ENCODE data around the gene HOXD11.

Gene HOXD11

DNA sequence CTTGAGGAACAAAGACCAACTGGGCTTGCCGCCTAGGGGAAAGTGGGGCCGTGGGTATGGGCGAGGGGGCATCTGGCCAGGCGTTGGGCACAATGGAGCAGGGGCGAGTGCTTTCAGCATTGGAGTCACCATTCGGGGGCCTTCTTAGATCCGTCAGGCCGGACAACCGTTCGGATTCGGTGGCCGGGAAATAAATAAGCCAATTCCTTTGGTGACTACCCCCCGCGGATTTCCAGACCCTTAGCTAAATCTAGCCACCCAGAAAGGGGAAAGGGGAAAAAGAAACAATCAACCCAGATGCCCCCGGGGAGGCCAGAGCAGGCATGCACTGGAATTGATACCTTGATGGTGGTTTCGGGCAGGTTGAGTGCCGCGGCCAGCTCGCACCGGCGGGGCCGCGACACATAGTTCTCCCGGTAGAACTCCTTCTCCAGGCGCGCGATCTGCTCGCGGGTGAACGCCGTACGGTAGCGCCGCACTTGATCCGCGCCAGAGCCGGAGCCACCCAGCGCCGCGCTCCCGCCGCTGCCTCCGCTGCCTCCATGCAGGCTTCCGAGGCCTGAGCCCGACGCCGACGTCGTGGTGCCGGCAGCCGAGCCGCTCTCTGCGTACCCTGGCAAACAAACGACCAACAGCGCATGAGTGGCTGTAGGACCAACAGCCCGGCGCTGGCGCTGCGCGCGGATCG lies 25.1 kb upstream of the HOXD11 start:
- DNase-seq: no peak

DNA sequence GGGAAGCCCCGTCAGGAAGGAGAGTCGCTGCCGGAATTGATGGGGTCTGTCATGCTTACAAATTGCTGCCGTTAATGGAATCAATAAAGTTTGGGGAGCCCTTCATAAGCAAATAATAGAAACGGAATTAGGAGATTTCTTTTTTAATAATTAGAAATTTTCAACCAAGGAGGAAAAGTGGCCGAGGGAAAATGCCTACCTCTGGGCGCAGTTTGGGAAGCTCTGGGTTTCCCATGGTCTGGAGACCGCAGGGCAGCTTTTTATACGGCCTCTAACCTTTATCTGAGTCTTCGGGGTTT lies 24.6 kb upstream of the HOXD11 start:
- no peak for DNase-seq

DNA sequence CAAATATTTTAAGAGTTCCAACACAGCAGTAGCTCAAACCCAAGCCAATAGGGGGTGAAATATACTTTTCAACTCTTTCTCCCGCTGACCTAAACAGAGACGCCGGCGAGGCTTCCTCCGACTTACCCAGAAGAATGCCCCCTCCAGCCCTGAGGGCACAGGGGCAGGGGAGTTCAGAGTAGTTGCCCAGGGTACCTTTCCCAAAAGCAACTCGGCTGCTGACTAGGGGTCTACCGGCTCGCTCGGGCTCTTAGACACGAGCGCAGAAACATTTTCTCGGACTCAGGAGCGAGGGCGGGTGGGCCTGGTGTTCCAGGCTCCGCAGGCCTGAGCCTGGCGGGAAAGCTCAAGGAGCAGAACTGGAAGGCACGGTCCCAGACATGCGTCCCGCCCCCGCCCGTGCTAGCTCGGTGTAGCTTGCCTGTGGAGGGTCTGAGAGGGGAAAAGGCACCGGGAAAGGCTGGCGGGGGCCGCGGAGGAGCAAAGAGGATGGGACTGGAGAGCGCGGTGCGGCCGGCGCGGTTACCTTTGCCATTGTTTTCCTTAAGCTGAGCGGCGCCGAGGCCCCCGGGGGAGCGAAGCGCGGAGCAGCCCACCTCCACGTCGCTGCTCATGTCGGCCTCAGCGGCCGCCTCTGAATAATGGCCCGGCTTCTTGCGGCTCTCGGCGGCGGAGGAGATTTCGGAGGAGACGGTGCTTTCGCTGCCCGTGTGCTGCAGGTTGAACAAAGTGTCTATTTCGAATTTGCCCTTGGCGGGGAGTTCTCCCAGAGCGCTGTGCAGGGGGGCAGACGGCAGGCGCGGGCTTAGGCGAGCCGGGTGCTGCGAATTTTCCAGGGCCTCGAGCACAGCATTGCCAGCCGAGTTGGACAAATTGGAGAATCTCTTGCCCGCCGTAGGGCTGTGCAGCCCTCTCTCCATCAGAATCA lies 24.0 kb upstream of the HOXD11 start:
- DNase-seq: no peak

DNA sequence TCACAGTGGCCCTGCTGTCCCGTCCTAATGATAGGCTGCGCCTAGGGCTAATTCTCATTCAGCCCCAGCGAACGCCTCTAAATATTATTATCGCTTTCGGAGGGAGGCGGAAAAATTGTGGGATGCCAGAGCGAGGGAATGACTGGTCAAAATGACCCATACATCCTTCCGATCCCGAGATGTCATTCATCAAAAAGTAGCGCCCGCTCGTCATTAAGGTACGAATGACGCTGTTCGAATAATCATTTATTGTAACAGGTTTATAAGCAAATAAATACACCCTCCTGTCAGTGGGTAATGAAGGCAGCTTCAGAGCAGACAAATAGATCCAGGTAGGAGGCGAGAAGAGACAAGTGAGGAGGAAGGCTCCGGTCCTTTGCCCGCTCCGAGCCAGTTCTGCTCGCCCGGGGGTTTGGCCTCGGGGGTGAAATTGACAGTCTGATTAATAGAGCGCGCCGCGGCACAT lies 23.3 kb upstream of the HOXD11 start, which contains the start of gene EVX2:
EVX2 (minus strand) TSS at position 167 of the 466 bp plus-strand sequence. CDS start 186 bp downstream, outside the sequence.
- DNase-seq: no peak

DNA sequence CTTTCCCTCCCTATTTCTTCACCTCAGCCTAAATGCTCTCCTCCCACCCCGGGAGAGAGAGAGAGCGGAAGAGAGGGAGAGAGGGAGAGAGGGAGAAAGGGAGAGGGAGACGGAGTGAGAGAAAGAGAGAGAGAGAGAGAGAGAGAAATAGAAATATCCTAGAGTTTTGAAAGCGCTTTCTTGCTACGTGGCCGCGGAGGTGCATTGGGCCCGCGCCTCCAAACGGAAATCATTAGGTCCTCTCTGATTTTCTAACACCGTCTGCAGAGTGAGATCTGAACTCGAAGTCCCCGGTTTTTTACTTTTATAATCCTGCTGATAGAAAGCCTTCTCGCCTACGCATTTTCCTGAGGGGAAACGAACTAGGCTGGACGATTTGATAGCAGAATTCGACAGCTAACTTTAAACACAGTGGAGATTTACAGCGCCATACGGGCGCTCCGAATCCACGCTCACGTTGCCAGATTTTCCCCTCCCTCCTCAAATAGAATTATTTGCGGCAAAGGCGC lies 22.4 kb upstream of the HOXD11 start:
- no peak for DNase-seq

DNA sequence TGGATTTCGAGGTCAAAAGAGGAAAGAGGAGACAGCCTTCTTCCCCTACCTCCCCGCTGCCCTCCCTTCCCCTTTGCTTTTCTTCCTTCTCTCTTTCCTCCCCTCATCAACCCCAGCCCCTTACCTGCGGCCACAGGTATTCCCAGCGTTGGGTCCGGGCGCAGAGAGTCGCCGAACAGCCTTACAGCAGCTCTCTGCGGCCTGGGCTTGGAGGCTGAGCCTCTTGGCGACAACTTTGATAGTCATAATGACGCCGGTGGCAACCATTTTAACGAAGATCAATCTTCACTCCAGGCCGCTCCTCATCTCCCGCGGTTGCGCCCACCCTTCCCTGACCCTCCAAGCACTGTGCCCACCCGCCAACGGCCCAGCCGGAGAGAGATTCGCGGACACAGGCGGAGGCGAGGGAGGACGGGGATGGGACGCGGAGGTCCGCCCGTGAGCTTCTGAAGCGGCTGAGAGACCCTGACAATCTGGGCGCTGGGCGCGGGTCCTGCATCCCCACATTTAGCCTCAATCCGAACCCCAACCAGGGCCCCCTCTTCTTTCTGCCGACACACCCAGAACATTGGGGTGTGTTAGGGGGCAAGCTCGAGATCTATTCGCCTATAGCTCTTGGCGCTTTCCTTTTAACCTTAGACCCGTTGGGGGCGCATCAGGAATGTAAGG lies 21.8 kb upstream of the HOXD11 start:
- no peak for DNase-seq

DNA sequence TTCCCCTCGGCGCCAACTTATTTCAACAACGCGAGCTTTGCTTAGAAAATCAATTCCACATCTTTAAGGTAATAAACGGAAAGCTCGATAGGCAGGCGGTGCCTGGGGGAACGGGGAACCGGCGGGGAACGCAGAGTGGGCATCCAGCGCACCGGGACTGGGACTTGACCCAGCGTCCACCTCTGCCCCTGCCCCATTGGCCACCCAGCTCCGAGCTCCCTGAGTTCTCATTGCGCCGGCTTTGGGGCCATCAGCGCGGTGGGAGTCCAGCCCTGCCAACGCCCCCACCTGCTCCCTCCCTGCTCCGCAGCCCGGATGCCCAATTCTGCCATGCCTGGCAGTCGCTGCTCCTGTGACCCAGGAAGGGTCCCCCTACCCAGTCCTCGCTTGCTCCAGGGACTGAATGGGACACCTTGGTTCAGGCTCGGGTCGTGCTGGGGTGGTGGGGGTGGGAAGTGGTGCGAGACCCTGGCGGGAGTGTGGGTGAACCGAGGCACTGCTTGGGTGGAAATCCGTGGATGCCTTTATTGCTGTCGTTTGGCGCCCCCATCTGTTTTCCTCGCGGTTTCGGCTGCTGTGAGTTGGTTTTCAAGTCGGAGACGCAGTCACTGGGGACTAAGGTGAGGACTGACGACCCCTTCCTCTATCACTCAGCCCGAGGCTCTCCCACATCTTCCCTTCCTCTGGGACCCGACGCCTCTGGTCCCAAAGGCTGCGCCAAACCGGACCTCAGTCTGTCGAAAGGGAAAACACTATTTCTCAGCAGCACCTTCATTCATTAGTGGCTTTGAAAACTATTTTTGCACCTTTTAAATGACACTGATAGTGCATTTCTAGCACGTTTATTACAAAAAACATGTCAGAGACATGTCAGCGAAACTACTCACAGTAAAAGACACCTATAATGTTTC lies 21.0 kb upstream of the HOXD11 start:
- DNase-seq: no peak

DNA sequence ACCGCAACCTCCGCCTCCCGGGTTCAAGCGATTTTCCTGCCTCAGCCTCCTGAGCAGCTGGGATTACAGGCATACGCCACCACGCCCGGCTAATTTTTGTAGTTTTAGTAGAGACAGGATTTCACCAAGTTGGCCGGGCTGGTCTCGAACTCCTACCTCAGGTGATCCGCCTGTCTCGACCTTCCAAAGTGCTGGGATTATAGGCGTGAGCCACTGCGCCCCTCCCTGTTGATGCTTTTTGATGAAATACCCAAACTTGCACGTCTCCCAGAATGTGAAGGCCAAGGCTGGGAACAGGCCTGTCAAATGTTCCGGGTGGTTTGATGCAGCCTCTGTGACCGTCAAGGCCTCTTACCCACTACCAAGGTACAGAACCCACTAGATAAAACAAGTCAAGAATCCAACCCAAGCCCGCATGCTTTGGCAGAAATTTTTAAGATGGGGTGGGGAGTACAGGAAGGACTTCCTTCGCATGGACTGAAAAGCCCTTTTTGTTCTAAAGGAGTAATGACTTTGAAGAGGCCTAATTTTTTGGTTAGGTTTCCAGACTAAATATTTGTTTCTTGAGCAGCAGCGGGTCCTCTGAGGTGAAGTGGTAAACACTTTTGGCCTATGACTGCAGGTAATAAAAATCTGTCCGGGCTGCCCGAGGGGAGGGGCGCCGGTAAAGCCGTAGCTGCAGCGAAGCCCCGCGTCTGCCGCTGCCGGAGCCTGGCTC lies 19.6 kb upstream of the HOXD11 start:
- DNase-seq: no peak

DNA sequence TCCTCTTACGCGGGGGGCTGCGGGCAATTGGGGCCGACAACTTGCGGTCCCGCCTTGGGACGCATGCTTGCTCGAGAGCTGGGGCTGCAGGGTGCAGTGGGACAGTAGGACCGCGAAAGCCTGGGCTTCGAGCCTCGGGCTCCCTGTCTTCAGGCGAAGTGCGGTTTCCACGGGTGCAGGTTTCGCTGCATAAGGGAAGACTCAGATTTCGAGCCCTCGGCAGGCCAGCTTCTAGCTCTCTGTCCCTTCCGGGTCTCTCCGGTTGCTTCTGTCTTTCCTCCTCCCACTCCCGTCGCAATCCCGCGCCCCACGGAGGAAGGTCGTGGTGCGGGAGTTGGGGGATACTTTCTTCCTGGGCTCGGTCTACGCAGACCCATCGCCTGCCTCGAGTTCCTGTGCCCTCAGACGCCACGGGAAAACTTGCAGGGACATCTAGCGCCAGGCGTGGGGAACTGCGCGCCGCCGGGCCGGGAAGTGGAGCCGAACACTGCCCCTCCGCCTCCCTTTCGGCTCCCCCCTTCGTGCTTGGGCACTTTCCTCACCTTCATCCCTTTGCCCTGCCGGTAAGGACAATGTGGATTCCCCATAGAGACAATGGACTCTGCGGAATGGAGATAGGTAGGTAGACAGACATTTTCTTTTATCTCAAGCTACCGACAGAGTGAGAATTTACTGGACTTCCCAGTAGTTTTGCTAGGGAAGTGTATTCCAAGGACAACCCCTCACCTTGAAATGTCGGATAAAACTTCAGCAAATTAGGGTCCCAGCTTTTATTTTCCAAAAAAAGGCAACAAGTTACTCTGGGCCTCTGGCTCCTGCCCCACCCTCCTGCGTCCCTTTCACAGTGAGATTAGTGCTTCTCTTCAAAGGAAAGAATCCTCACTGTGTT lies 18.8 kb upstream of the HOXD11 start:
- DNase-seq: peak; percentile 49

DNA sequence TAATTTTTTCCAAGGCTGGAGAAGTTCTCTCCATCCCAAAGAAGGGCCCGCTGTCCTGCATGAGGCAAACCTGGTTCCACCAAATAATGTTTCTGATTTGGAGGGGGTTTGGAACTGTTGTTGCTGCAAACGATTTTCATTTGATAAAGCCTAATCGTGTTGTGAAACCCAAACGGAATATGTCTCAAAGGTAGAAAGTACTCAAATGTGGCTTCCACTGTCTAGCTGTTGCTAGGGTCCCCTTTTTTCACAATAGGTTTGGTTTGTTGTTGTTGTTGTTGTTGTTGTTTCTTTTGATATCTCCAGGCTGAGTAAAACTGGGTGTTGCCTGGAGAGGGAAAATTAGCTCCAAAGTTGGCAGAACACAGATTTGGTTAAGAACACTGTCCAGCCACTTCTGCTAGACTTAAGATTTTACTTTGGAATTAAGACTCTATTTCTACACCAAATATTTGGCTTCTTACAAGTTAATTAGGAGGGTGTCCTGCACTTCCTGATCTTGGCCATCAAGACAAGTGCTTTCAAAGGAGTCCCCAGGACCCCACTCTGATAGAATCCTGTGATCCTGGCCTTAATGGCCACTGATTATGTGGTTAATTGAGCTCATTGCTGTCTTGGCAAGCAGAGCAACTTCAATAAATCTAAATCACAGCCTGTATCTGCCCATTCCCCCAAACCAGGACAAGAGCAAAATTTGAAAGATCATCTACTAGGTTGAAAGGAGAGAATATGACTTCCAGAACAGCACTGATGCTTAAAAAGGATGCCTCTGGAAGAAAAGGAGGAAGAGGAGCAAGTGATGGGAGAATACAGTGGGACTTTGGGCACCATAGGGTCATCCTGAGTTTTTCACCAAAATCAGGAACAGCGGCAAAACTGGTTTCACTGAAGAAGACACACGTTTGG lies 17.9 kb upstream of the HOXD11 start:
- no peak for DNase-seq

DNA sequence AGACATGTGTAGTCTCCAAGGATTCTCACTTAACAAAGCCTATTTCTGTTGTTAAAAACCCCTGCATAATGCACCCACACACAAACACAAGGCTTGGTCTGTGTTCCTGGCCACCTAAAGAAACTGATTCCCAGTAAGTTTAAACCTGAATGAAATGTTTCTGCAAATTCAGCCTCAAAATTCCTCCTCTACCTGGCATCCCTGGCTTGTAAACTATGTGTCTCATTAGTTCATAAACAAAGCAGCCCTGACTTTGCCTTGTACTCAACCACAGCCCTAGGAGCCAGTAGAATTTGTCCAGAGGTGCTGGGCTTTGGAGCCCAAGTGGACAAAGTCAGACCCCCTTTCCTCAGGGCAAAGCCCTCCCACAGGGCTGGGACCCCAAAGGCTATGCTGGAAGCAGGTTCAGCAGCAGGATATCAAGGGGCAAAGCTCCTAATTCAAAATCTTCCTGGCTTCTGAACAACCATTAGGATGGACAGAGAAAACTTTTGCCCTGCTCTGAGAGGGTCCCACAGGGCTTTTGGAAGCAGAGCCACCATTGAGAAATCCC lies 17.2 kb upstream of the HOXD11 start:
- no peak for DNase-seq

DNA sequence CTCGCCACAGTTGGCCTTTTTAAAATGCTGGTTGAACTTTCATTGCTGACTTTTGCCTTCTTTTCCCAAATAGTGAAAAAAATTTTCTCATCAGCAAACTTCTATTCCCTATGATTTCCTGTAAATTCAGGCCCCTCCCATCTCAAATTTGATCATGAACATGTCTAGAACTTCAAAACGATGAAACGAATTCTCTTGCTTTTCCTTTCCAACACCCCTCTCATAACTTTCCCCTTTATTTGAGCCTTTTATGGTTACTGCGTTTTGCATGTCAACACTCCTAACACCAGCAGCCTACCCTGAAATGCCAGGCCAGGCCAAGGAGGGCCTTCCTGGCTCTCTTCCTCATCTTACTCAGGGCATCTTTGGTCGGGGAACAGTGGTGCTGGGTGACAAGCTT lies 16.2 kb upstream of the HOXD11 start:
- no peak for DNase-seq

DNA sequence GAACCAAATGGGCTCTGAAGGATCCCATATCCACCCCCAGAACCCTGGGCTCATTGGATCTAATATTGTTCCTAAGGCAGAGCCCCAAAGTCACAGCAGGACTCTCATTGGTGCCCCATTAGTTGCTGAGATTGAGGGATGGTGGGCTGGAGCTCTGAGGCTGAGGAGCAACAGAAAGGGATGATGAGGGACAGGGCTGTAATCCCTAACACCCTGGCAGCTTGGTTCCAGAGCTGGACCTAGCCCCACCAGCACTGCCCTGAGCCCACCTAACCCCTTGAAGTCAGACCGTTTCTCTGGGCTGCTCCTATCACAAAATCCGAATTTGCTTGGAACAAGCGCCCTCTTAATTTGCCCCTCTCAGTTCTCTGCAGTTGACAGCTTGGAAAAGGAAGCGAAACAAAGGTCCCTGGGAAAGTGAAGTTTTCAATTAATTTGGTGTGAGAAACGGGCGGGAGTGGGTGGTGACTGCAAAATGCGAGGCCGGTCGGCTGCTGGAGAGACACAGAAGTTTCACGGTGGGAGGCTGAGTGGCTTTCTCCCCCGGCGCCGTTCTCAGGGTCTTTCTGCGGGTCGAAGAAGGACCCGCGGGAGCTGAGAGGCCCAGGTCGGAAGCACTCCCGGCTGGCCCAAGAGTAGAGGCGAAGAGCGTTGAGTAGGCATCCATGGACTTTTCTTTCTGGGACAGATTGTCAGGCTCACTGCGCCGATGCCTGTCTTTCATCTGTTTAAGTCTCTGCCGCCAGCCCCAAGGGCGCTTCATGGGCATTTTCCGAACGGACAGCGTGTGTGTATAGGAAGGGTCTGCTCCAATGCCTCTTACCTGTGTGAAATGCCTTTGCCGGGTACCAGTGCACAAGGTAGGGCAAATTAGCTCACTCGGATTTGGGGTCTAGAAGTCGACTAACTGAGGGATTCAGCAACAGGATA lies 15.5 kb upstream of the HOXD11 start:
- no peak for DNase-seq

DNA sequence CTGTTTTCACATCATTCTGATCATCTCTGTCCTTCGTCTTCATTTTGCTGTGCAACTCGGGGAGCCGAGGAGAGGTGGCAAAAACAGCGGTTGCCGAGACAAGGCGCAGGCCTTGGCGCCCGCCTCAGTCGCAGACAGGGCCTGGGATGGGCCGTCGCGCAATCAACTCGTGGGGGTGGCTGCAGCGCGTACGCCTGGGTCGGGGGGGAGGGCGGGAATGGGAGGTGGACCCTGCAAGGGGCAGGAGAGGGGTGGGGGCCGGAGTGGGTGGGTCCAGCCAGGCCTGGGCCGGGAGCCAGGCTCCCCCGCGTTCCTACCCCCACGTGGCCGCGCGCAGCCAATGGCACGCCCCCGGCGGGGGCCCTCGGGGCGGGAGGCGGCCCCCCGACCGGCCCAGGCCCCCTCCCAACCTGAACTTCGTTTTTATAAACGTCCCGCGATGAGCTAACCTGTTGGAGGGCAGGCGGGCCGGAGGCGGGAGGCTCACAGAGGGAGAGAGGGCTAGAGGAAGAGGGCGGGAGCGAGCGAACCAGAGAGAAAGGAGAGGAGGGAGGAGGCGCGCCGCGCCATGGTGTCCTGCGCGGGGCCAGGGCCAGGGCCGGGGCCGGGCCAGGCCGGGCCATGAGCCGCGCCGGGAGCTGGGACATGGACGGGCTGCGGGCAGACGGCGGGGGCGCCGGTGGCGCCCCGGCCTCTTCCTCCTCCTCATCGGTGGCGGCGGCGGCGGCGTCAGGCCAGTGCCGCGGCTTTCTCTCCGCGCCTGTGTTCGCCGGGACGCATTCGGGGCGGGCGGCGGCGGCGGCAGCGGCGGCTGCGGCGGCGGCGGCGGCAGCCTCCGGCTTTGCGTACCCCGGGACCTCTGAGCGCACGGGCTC lies 14.6 kb upstream of the HOXD11 start, which contains the start of gene HOXD13:
HOXD13 (plus strand) TSS at position 452 of the 875 bp plus-strand sequence; CDS start at position 622, 170 bp downstream.
- DNase-seq: no peak

DNA sequence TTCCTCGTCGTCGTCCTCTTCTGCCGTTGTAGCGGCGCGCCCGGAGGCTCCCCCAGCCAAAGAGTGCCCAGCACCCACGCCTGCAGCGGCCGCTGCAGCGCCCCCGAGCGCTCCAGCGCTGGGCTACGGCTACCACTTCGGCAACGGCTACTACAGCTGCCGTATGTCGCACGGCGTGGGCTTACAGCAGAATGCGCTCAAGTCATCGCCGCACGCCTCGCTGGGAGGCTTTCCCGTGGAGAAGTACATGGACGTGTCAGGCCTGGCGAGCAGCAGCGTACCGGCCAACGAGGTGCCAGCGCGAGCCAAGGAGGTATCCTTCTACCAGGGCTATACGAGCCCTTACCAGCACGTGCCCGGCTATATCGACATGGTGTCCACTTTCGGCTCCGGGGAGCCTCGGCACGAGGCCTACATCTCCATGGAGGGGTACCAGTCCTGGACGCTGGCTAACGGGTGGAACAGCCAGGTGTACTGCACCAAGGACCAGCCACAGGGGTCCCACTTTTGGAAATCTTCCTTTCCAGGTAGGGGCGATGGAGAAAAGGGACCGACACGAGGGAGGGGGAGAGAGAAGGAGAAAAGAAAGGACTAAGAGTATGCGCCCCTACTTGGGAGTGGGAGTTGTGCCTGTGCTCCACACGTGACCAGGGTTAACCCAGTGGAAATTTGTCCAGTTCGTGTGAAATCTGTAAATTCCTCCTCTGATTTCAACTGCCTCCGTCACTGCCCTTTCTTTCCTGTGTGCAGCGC lies 13.8 kb upstream of the HOXD11 start:
- DNase-seq: no peak

DNA sequence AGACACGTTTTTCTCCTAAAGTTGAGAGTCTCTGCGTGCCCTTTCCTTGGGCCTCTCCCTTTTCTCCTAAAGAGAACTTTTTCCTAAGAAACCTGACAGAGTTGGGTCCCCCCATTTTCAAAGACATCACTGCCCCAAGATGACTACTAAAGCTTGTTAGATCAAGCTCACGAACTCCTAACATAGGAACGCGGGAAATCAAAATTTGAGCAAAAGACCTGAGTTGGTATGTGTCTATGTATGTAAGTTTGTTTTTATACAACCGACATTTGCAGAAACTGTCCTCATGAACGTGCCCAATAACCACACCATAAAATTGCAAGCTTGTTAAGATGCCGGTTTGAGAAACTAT lies 13.2 kb upstream of the HOXD11 start:
- no peak for DNase-seq
